Renal pelvis (tissue), 4 donors: ENCODE measurements around the gene SOX13. TPM values are rescaled to one million over a fixed set of nuclear protein-coding genes. Genes with fewer than 3 reads are reported as not detected.
A peak's percentile ranks its signal among the peaks of the same experiment; 100 is the strongest.

Source experiments
- DNase-seq: peaks from one replicate; pipeline ENCODE4 v3.0.0-alpha.2; 2013
- polyA plus RNA-seq, 3 donors: library from polyadenylated mRNA; unstranded; fragments of 120-200 nt; gene quantifications; one replicate each; pipeline ENCODE4 v1.2.1, GENCODE V29; 2013; ENCODE audit not compliant: insufficient read length in 3 of 3

SOX13 gene
- polyA plus RNA-seq, 3 donors: 56.7 to 60.2 (median 58.2) TPM

DNA sequence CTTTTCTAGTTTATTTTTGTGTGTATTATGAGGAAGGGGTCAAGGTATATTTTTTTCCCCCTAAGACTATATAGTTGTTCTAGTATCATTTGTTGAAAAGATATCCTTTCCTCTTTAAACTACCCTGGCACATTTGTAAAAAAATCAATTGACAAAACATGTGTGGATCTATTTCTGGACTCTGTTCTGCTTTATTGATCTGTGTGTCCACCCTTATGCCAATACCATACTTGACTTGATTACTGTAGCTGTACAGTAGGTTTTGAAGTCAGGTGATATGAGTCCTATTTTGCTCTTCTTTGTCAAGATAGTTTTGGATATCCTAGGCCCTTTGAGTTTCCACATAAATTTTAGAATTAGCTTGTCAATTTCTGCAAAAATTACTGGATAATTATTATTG is 21.2 kb upstream of the SOX13 start:
- no peak for DNase-seq

DNA sequence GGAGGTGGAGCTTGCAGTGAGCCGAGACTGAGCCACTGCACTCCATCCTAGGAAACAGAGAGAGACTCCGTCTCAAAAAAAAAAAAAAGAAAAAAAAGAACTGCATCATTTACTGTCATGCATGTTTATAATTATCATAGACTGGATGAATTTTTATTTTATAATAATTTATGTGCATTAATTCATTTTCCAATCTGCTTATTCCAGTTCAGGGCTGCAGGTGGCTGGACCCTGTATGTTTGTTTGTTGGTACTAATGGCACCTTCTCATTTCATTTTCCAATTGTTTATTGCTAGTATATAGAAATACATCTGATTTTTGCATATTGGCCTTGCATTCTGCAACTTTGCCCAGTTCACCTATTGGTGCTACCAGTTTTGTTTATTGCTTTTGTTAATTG is 19.0 kb upstream of the SOX13 start:
- no peak for DNase-seq

DNA sequence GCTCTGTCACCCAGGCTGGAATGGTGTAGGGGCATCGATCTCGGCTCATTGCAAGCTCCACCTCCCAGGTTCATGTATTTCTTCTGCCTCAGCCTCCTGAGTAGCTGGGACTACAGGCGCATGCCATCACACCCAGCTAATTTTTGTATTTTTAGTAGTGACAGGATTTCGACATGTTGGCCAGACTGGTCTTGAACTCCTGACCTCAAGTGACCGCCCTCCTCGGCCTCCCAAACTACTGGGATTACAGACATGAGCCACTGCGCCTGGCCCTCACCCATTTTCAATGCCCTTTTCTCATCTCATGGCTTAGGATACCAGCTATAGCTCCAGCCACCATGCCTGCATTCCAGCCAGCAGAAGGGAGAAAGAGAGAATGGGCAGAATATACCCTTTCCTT is 12.9 kb upstream of the SOX13 start:
- DNase-seq: no peak

DNA sequence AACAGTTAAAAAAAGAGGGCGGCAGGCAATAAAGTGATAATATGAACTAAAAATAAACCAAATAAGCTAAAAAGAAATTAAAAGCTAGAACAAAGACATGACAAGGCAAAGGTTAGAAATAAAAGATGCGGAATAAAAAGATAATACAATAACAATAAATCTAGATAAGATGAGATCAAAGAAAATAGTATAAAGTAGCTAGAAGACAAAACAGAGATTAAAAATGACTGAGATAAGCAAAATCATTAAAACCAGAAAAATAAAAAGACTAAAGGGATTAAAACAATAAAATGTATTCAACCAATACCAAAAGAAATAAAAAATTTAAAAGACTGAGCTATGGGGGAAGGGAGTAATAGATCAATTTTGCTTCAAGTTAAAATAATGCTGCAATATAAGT is 10.8 kb upstream of the SOX13 start:
- DNase-seq: no peak

DNA sequence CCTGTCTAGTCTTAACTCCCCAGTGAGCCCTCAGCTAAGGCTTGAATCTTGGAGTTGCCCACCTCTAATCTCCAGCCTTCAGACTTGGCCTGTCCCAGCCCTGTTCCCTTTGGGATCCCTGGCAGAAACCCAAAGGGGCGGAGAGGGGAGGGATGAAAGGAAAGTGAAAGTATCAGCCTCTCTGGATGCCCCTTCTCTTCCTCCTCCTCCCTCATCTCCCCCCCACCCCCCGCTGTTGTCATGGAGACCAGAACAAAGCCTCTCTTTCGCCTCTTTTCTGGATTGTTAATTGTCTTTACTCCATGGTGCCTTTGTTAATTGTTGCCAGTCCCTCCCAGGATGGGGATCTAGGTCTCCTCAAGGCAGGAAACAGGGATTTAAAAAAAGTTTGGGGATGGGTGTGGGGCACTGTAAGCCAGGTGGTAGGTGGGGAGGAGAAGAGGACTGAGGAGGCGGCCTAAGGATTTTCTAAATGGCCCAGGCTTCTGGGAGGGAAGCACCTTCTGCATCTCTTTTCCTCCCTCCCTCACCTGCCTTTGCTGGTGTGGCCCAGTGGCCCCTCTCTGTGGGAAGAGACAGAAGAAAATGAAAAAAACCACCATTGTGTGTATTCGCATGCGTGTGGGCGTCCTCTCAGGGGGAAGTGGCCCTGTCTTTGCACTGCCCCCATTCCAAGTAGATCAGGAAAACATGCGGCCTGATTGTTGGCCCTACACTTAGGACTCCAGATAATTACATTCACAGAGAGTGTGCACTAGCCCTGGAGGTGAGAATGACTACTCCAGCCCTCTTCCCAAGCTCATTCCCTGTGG is 7.5 kb upstream of the SOX13 start:
- DNase-seq: no peak

DNA sequence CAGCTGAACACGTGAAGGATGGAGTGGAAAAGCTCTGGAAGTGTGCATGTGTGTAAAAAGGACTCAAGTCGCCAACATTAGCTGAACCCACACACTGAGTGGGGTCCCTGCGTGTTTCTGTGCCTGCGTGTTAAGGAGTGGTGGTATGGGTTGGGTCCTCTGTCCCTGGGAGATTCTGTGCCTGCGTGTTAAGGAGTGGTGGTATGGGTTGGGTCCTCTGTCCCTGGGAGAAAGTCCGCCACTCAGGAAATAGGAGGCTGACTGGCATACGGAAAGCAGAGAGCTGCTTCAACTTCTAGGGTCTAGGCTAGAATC is 7.0 kb upstream of the SOX13 start:
- no peak for DNase-seq

DNA sequence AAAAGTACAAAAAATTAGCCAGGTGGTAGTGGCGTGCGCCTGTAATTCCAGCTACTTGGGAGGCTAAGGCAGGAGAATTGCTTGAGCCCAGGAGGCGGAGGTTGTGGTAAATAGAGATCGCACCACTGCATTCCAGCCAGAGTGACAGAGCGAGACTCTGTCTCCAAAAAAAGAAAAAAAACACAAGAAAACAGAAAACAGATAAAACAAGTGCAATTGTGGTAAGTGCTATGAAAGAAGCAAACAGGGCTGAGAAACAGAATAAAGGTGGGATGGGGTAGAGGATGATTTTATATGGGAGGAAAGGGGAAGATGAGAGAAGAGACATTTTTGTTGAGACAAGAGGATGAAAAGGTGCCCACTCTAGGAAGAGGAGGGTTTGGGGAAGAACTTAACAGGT is 5.0 kb upstream of the SOX13 start:
- DNase-seq: no peak

DNA sequence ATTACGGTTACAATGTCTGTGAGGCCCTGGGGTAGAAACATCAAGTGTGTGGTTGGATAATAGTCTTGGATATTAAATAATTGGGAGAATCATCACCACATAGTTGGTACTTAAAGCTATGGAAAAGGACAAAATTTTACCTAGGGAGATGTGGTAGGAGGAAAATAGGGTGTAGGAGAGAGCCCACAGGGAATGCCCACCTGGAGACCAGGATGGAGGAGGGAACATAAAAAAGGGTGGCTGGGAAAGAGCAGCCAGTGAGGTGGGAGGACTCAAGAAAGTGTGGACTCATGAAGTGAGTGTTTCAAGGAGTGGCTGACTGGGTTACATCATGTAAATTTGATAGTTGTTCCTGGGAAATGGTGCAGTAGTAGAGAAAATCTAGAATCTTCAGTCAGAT is 3.0 kb upstream of the SOX13 start:
- no peak for DNase-seq

DNA sequence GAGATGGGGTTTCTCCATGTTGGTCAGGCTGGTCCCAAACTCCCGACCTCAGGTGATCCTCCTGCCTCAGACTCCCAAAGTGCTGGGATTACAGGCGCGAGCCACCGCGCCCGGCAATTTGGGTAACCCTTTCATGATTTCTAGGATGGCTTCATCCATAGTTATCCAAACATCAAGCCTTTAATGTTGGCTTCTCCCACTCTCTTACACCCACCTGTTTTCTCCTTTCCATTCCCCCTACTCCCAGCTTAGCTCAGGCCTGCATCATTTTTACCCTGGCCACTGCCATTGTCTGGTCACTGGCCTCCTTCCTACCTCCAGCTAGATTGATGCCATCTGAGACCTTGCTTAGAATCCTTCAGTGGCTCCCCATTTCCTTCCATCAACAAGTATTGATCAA is 2.0 kb upstream of the SOX13 start:
- DNase-seq: no peak

DNA sequence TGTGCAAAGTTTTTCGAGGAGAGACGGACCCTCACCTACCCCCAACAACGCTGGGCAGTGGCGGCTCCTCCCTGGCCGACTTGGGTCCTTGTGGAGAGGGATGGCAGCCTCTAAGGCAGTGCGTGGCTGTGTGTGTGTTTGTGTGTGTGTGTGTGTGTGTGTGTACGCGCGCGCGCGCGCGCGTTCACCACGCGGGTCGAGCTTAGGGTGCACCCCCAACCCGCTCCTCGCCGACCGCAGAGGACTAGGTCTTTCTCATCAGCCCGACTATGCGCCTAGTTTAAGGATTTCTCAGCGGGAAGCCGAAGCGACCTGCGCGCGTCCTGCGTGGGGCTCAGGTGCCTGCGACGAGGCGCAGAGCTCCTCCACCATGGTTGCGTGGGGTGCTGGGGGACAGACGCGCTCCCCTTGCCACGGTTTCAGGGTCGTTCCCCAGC is 940 bp downstream of the SOX13 start:
- no peak for DNase-seq

DNA sequence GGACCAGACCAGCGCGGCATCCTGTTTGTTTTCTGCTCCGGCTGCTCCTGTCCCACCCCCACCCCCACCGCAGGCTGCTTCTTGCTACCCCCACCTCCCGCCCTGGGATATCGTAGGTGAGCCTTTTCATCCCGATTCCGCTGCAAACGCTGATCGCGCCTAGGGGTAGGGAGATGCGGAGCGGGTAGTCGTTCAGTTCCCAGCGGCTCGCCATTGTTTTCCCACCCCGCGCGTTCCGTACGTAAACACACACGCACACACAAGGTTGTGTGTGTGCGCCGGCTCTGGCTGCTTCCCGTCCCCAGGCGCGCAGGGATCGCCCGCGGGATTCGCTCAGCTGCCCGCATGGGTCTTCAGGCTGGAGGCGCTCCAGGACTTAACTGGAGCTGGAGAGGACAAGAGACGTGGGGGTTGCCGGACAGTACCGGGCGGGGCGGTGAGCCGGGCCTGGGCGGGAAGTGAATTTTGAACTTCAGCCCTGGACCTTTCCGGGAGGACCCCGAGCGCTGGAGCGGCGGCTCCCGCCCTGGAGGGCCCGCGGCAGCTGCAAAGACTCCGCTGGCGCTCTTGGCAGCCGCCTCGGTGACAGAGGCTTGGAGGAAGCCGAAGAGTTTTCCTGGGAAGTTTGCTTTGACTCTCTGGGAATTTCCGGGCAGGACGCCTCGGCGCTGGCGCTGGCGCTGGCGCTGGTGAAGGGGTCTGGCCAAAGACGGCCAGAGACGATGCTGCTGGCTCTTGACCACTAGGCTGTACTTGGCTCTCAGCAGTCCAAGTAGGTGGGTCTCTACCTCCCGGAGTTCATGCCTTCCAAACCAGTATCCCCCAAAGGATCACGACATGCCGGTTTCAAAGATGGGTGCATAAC is 1.6 kb downstream of the SOX13 start:
- DNase-seq: peak; percentile 82

DNA sequence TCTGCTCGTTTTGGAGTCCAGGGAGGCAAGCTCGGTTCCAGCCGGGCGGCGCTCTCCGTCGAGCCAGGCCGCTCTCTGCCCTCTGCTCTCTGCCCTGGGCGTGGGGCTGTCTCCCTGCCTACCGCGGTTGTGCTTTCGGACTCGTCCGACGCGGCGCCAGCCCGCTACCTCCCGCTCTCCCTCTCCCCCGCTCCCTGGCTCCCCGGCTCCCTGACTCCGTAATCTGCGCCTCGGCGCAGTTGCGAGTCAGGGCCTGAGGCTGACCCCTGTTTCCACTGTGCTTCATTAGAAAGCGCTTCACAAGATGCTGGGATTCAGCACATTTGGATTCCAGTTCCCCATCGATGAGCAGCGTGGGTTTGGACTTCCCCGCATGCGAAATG is 2.2 kb downstream of the SOX13 start:
- DNase-seq: no peak

DNA sequence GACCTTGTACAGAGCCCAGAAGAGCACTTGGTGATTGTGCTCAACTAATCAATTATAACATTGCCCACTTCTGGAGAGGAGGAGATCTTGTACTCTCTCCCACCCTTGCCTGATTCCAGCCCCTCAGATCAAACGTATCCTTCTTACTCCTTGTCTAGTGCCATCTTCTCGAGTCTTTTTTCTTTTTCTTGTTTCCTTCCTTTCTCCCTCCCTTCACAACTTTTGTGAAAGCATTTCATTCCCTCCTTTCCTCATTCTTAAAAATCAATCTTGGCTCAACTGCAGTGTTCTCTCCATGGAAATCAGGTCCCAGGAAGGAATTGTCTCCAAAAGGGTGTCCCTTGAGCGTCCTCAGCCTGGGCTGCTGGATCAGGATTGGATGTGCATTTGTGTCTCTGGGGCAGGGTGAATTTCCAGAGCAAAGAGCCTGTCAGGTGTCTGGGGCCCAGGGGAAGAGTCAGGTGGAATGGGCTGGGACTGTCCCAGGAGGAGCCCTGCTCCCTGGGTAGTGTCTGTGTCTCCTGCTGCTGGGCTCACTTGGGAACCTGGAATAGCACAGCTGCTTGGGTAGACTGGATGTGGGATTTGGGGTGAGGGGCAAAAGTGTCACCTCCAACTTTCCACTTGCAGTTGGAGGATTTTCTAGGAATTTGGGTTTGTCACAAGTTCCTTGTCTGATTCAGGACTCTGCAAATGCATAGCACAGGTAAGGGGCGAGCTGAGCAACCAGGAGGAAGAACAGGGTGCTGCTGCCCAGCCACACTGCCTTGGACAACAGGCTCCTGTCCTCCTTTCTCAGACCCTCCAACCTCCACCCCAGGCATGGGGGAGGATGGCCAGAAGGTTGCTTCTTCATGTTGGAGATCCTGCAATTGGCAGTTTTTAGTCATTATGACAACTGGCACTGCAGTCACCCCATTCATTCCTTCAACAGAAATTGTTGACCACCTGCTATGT is 3.3 kb downstream of the SOX13 start:
- DNase-seq: no peak

DNA sequence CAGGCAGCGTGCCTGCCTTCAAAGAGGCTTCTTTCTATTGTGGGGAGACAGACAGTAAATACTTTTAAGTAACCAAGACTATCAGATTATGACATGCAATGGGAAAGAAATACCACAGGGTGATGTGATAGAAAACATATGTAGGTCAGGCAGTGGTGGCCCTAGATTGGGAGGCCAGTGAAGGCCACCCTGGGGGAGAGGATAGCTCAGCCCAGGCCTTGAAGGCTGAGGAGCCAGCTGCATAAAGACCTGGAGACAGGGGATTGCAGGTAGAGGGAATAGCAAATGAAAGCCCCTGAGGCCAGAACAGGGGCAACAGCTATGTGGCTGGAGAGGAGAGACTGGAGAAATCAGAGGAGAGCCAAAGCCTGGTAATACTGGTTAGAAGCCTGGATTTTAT is 4.0 kb downstream of the SOX13 start:
- no peak for DNase-seq

DNA sequence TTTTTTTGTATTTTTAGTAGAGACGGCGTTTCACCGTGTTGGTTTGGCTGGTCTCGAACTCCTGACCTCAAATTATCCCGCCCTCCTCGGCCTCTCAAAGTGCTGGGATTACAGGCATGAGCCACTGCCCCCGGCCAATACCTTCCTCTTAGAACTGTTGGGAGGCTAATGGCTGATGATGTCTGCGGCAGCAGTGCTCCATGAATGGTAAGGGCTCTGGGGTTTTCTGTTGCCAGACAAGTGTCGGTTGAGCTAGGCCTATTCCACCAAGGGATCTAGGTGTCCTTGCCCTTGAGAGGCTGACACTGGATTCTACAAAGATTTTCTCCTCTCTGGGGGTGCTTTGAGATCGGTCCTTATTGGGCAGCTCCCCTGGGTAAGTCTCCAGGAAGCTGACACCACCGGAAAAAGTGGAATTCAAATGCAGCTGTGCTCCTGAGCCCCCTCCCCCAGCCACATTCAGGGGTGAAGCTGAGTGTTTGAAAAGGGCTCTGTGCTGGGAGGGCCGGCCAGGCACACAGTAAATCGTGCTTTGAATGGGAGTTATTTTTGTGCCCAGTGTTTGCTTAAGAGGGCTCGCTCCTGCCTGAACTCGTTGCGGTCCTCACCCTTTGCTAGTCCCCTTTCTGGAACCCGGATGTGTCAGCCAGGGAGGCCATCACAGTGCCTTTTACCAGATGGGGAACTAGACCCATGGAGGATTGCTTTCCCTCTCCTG is 5.2 kb downstream of the SOX13 start:
- DNase-seq: no peak

DNA sequence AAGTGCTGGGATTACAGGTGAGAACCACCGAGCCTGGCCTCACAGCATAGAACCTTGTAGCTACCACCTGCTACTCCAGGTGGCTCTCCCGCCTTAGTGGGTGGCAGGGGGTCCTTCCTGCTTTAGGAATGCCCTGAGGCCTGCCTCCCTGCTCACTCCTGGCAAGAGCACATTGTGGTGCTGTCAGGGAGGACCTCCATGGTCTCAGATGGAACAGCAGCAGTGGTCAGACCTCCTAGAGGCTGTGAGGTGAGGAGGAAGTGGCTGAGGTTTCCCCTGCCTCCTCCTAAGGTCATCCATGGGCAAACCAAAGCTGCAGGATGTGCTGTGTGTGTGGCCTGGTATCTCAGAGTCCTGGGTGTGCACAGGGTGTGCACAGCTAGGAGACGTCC is 6.7 kb downstream of the SOX13 start:
- DNase-seq: no peak

DNA sequence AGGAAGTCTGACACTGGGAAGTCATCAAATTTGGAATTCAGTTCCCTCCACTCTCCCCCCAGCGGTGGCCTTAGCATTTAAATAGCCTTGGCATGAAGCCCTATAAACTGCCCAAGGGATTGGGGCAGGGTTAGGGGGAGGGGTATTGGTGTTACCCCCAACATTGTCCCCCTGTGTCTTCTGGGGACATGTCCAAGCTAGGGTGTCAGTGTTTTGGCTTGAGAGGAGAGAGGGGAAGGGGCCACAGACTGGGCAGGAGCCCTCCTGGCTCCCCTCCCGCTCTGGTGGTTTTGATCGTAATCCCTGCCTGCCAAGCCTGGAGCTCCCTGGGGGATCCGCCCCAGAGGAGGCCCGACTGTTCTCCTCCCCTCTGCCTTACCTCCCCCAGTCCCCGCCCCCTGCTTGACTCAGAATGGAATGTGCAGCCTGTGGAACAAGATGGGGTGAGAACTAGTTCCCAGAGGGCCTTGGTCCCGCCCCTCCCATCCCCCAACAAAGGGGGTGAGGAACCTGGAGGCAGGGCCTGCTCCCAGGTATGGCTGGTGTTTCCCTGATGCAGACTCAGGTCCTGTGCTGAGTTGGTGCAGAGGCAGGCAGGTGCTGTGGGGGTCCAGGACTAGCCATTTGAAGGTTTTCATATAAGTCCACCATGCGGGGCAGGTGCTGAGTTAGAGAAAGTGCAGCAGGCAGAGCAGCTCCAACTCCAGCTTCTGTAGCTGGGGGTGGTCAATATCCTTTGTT is 7.4 kb downstream of the SOX13 start:
- DNase-seq: peak; percentile 95

DNA sequence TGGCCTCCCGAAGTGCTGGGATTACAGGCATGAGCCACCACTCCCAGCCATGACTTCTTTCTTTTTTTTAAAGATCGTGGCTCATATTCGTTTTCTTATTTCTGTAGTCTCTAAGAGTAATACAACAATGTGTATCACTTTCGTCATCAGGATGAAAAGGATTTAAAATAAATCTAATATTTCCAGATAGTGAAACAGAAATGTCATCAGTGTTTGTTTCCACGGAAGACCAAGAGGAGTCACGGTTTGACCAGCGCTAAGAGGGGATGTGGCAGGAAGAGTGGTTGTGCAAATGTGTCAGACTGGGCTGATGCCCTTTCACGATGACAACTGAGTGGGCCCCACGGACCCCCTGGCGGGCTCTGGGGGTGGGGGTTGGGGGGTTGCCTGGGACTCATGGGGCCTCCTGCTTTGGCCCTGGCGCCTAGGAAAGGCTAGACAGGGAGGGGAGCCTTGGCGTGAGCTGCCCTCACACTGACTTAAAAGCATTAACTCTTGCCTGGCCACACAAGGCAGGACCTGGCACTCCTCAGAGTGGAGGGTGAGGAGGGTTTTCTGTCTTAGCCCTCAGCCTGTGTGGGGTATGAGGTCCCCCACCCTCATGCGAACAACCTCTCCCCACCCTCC is 8.4 kb downstream of the SOX13 start:
- DNase-seq: no peak

DNA sequence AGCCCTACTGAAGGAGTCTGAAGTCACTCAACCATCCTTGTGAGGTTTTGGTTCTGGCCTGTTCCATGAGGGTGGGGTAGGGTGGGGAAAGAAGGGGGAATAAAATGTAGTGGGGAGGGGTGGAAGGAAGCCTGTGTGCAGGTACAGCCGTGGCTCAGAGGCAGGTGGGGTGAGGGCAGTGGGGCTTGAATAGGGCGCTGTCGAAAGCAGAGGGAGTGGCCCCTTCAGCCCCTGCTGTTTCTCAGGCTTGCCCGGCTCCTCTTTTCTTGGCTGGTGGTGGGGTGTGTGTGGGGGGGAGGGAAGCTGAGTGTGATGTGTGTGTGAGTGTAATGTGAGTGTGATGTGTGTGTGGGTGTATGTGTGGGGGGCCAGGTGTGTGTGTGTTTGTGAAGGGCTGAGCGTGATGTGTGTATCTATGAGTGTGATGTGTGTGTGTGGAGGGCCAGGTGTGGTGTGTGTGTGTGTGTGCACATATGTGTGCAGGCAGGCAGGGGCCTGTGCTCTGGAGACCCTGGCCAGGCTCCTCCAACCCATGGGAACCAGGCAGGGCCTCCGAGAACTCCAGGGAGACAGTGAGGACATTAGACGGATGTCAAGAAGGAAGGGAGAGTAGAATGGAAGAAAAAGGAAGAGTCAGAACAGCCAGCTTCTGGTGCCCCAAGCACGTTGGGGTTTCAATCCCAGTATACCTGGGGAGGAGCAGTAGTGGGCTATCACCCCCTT is 9.0 kb downstream of the SOX13 start:
- no peak for DNase-seq

DNA sequence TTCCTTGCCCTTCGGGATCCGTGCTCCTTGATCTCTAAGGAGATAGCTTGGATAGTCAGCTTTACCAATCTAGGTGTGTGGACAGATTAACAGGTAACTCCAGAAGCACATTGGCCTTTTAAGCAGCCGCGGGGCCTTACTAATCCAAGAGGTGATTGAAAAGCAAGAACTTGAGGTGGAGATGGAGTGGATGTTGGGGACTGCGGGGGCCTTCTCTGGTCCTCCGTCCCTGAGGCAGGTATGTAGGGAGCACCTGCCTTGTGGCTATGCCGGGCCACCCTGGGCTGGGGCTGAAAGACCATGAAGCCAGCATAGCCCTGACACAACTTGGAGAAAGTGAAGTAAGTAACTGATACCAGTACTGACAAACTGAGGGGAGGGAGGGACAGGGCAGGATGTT is 10.6 kb downstream of the SOX13 start:
- DNase-seq: no peak
